ENCODE data around the gene NIT1. TPM values are rescaled to one million over a fixed set of nuclear protein-coding genes. Genes with fewer than 3 reads are reported as not detected.

NIT1 gene
- total and polyA plus RNA-seq, 2 donors (not counting 1 experiment from before 2014, with no cell fraction given), result 53.5 to 61.0 TPM

- TF ChIP-seq EZH2 (IDR thresholded peaks at IDR 0.05; ENCODE audit: borderline replicate concordance, insufficient read depth, low read depth, low read length, poor library complexity, severe bottlenecking), result no peak
- no peaks in the 10 kb centered on the region for H3K9me3 ChIP-seq (ENCODE audit: control extremely low read depth in 1 of 3, control insufficient read depth in 2 of 3, insufficient read depth in 1 of 3, low read length in 2 of 3)
- H3K4me2 ChIP-seq (replicated peaks; ENCODE audit: low read depth, low read length, poor library complexity, severe bottlenecking), result no peak overlapping the region
- H3K4me1 ChIP-seq (ENCODE audit: control insufficient read depth in 2 of 2, insufficient read depth in 2 of 2, low read length in 2 of 2), result peaks cover 17 to 24% of the 10 kb centered on the region in 2 donors
- peaks cover 2 to 52% of the 10 kb centered on the region in 2 experiments for H3K36me3 ChIP-seq (replicated peaks in 1 of 2; ENCODE audit: control extremely low read depth in 1 of 2, control insufficient read depth in 1 of 2, extremely low read depth in 1 of 2, insufficient read depth in 2 of 2, low read length in 1 of 2)
- no peak overlapping the region for H2AFZ ChIP-seq (ENCODE audit: insufficient read depth, low read depth, low read length, poor library complexity, severe bottlenecking)
- Mint-ChIP-seq H3K4me1 (peaks cover 36% of the 10 kb centered on the region), H3K27me3 (no peaks in the 10 kb centered on the region), H3K27ac (no peak overlapping the region), H3K4me3 (no peak overlapping the region), H3K9me3 (ENCODE audit: insufficient read depth) (no peaks in the 10 kb centered on the region)
- H4K20me1 ChIP-seq (ENCODE audit: control insufficient read depth, insufficient read depth, low read length, poor library complexity, severe bottlenecking), result no peaks in the 10 kb centered on the region
- no peak for ATAC-seq (ENCODE audit: low read depth)
- no peak overlapping the region for H3K4me3 ChIP-seq (ENCODE audit: control extremely low read depth in 1 of 5, extremely low read depth in 1 of 5, insufficient read depth in 1 of 5, low read depth in 2 of 5, low read length in 4 of 5)
- no peaks in the 10 kb centered on the region for H3K27me3 ChIP-seq (replicated peaks in 1 of 4; ENCODE audit: control extremely low read depth in 1 of 4, control insufficient read depth in 3 of 4, insufficient read depth in 4 of 4, low read length in 3 of 4)
- intact Hi-C loops (cut with micrococcal nuclease), result no loop called here
- H3K9ac ChIP-seq (ENCODE audit: low read length), result no peak overlapping the region
- peaks cover 41% of the 10 kb centered on the region for H3K79me2 ChIP-seq (ENCODE audit: control insufficient read depth, insufficient read depth, low read length)
- POLR2A ChIA-PET, result interaction anchor here (0.6 kb wide), 1 partner anchor 141 kb away, joined by 5 read pairs; no protein-coding TSS in a partner anchor
- CTCF ChIA-PET, result interaction anchor here (0.7 to 0.8 kb wide), 2 partner anchors 77 to 1968 kb away, joined by 3 read pairs; no protein-coding TSS in a partner anchor
- WGBS (ENCODE audit: insufficient coverage), result 94% methylated on average over 2 of the region's 4 CpGs
- no peak overlapping the region for H3K27ac ChIP-seq (ENCODE audit: low read length in 2 of 2)
- DNase-seq, result no peak
These were observed 10.9 kb downstream of the NIT1 start for GRCh38 chr1:161128591-161129420.

GRCh38 chr1:161130266-161130665 is 12.4 kb downstream of the NIT1 start:
- CTCF ChIA-PET, result no interaction called here
- Histone ChIP-seq H3K9ac (ENCODE audit: low read length) (no peak overlapping the region), H3K4me2 (replicated peaks; ENCODE audit: low read depth, low read length, poor library complexity, severe bottlenecking) (no peak overlapping the region), H3K4me3 (ENCODE audit: control extremely low read depth in 1 of 5, extremely low read depth in 1 of 5, insufficient read depth in 1 of 5, low read depth in 2 of 5, low read length in 4 of 5) (no peak overlapping the region), H3K4me1 (ENCODE audit: control insufficient read depth in 2 of 2, insufficient read depth in 2 of 2, low read length in 2 of 2) (peaks cover 18 to 27% of the 10 kb centered on the region in 2 donors), H4K20me1 (ENCODE audit: control insufficient read depth, insufficient read depth, low read length, poor library complexity, severe bottlenecking) (no peaks in the 10 kb centered on the region), H3K9me3 (ENCODE audit: control extremely low read depth in 1 of 3, control insufficient read depth in 2 of 3, insufficient read depth in 1 of 3, low read length in 2 of 3) (no peaks in the 10 kb centered on the region), H2AFZ (ENCODE audit: insufficient read depth, low read depth, low read length, poor library complexity, severe bottlenecking) (no peak overlapping the region), H3K36me3 (replicated peaks in 1 of 2; ENCODE audit: control extremely low read depth in 1 of 2, control insufficient read depth in 1 of 2, extremely low read depth in 1 of 2, insufficient read depth in 2 of 2, low read length in 1 of 2) (peaks cover 2 to 40% of the 10 kb centered on the region in 2 experiments), H3K27ac (ENCODE audit: low read length in 2 of 2) (peak overlapping the region in 1 of 2 donors; percentile 83), H3K27me3 (replicated peaks in 1 of 4; ENCODE audit: control extremely low read depth in 1 of 4, control insufficient read depth in 3 of 4, insufficient read depth in 4 of 4, low read length in 3 of 4) (no peaks in the 10 kb centered on the region), H3K79me2 (ENCODE audit: control insufficient read depth, insufficient read depth, low read length) (peaks cover 49% of the 10 kb centered on the region)
- DNase-seq (no peak), ATAC-seq (ENCODE audit: low read depth) (no peak)
- WGBS (ENCODE audit: insufficient coverage), result no CpG with 5 or more reads among the region's 1 CpG
- Mint-ChIP-seq H3K27ac (peak overlapping the region; percentile 39), H3K9me3 (ENCODE audit: insufficient read depth) (no peaks in the 10 kb centered on the region), H3K27me3 (no peaks in the 10 kb centered on the region), H3K4me1 (peaks cover 40% of the 10 kb centered on the region), H3K4me3 (no peak overlapping the region)
- no peak for TF ChIP-seq EZH2 (IDR thresholded peaks at IDR 0.05; ENCODE audit: borderline replicate concordance, insufficient read depth, low read depth, low read length, poor library complexity, severe bottlenecking)
- TF ChIP-seq CTCF (IDR thresholded peaks at IDR 0.05), result no peak
- intact Hi-C loops (cut with micrococcal nuclease), result loop anchor here (5.0 to 10.0 kb wide), 2 partner anchors 63 to 415 kb away; partner anchors contain the start of genes ARHGAP30 and CD48
- POLR2A ChIA-PET, result no interaction called here
